Muscle of arm (tissue), 12 donors: ENCODE measurements around the gene DCLRE1C. TPM values are rescaled to one million over a fixed set of nuclear protein-coding genes. Genes with fewer than 3 reads are reported as not detected.

Experiments
- polyA plus RNA-seq, 12 donors: library from polyadenylated mRNA; unstranded; fragments of 120-200 nt; gene quantifications; one replicate each; pipeline ENCODE4 v1.2.1, GENCODE V29; 2013; ENCODE audit not compliant: insufficient read length in 12 of 12

Gene DCLRE1C
- polyA plus RNA-seq, 12 donors = 8.0 to 16.8 (median 9.4) TPM; not detected in 1

Other genes starting within 250 kb of the DCLRE1C start
- 10 to 100 TPM in 11 of 12 donors, not detected in 1; 17.7 to 56.0 (median 24.0) TPM for gene FAM107B, start 179.2 kb downstream of the DCLRE1C start, polyA plus RNA-seq
- gene CDNF, start 116.1 kb downstream of the DCLRE1C start, polyA plus RNA-seq = 1 to 10 TPM in 10 of 12 donors, not detected in 2; 2.2 to 4.8 (median 4.1) TPM
- 10 to 100 TPM in 11 of 12 donors, not detected in 1; 11.6 to 19.4 (median 16.4) TPM for gene HSPA14, start 115.8 kb downstream of the DCLRE1C start, polyA plus RNA-seq
- 10 to 100 TPM in 10 of 12 donors, 1 to 10 TPM in 1, not detected in 1; 8.9 to 13.7 (median 11.5) TPM for gene MSANTD7, start 115.8 kb downstream of the DCLRE1C start, polyA plus RNA-seq
- gene SUV39H2, start 75.2 kb downstream of the DCLRE1C start, polyA plus RNA-seq = 10 to 100 TPM in 9 of 12 donors, 1 to 10 TPM in 2, not detected in 1; 9.5 to 25.0 (median 15.7) TPM
- gene MEIG1, start 5.3 kb upstream of the DCLRE1C start, polyA plus RNA-seq = 1 to 10 TPM in 4 of 12 donors, under 1 TPM in 5, not detected in 3; 0.33 to 1.5 (median 0.93) TPM
- under 1 TPM in 4 of 12 donors, not detected in 8; 0.16 to 0.30 (median 0.25) TPM for gene OLAH, start 89.8 kb upstream of the DCLRE1C start, polyA plus RNA-seq
- gene ACBD7, start 134.7 kb upstream of the DCLRE1C start, polyA plus RNA-seq = 1 to 10 TPM in 8 of 12 donors, under 1 TPM in 2, not detected in 2; 0.80 to 2.4 (median 1.4) TPM
- 10 to 100 TPM in 10 of 12 donors, not detected in 2; 11.5 to 17.4 (median 14.7) TPM for gene RPP38, start 143.3 kb upstream of the DCLRE1C start, polyA plus RNA-seq
- 10 to 100 TPM in 10 of 12 donors, 1 to 10 TPM in 1, not detected in 1; 8.7 to 24.2 (median 18.7) TPM for gene NMT2, start 214.6 kb upstream of the DCLRE1C start, polyA plus RNA-seq